HCT116 (cell line): ENCODE measurements around the gene GCNT1. TPM values are rescaled to one million over a fixed set of nuclear protein-coding genes. Genes with fewer than 3 reads are reported as not detected.

Experiments
- ATAC-seq: fragments of 200-7000 bp; cut with Tn5 transposase; 2 replicates; pipeline ENCODE4 v1.9.1; 2020; ENCODE audit warnings: mild to moderate bottlenecking, moderate library complexity
- BruUV-seq: library from RNA; stranded (reverse); fragments of 400-500 nt; replicated peaks from 2 replicates; lab custom pipeline; 2021; lab: Mats Ljungman, UMichigan
- CTCF ChIA-PET: fragments of 300-600 bp; sonication (Branson Sonifier 250); formaldehyde crosslinking; loops from one replicate; lab custom pipeline; 2021; ENCODE audit warnings: antibody characterized with exemption; lab: Charles Lee
- POLR2A ChIA-PET: fragments of 300-600, 350-600 bp; sonication (Branson Sonifier 250); formaldehyde crosslinking; loops from one replicate; lab custom pipeline; 2021; ENCODE audit warnings: antibody characterized with exemption; lab: Charles Lee
- RAD21 ChIA-PET, 2 experiments: fragments of 300-600 bp; sonication (Branson Sonifier 250); formaldehyde crosslinking; loops; one replicate each; lab custom pipeline; 2023; ENCODE audit warnings: low total read pairs in 2 of 2; ENCODE audit not compliant: uncharacterized antibody in 2 of 2, unreplicated experiment in 2 of 2, low non-redundant PET in 1 of 2; lab: Charles Lee
- DNase-seq: peaks from one replicate; pipeline ENCODE4 v3.0.0-alpha.2; 2010; ENCODE audit warnings: low read depth, low spot score
- H2AFZ ChIP-seq: fragments of 200-600 bp; shearing (Covaris generic), sonication (generic); 2 replicates; pipeline ENCODE4 v1.6.1; 2017; ENCODE audit warnings: low read depth, mixed run types, mixed read lengths, antibody characterized with exemption, low read length; ENCODE audit not compliant: poor library complexity, severe bottlenecking
- H3K27ac ChIP-seq: 2 replicates; pipeline ENCODE4 v1.5.1; 2012; ENCODE audit warnings: low read depth, low read length
- H3K27me3 ChIP-seq: fragments of 200-600 bp; sonication (generic); 2 replicates; pipeline ENCODE4 v1.6.1; 2016; ENCODE audit warnings: mixed run types, low read length, mixed read lengths; ENCODE audit not compliant: insufficient read depth
- H3K36me3 ChIP-seq, 2 experiments: fragments of 200-500 bp in 1 of 2; fragments of 200-600 bp in 1 of 2; sonication (Bioruptor generic) in 1 of 2; sonication (generic) in 1 of 2; 2 replicates each; pipeline versions ENCODE4 v1.5.1 to v1.6.1; 2014 to 2016; ENCODE audit warnings: low read length in 2 of 2, inconsistent platforms in 1 of 2, mixed read lengths in 1 of 2, mixed run types in 1 of 2; ENCODE audit not compliant: insufficient read depth in 2 of 2, control insufficient read depth in 1 of 2
- H3K4me1 ChIP-seq, 2 experiments: fragments of 200-600 bp in 1 of 2; sonication (generic) in 1 of 2; 2 replicates each; pipeline versions ENCODE4 v1.5.1 to v1.6.1; 2012 to 2017; ENCODE audit warnings: low read length in 2 of 2, inconsistent platforms in 1 of 2, mild to moderate bottlenecking in 1 of 2, mixed read lengths in 1 of 2, mixed run types in 1 of 2, moderate library complexity in 1 of 2; ENCODE audit not compliant: insufficient read depth in 2 of 2, control insufficient read depth in 1 of 2
- H3K4me2 ChIP-seq: fragments of 200-600 bp; sonication (generic); 2 replicates; pipeline ENCODE4 v1.6.1; 2017; ENCODE audit warnings: mixed run types, low read length, mixed read lengths
- H3K4me3 ChIP-seq, 2 experiments: fragments of 200-600 bp in 1 of 2; sonication (generic) in 1 of 2; replicated peaks in 1 of 2; 2 replicates each; pipeline ENCODE4 v1.5.1; 2011 to 2016; ENCODE audit warnings: low read length in 2 of 2, control low read depth in 1 of 2, low read depth in 1 of 2, mild to moderate bottlenecking in 1 of 2, mixed read lengths in 1 of 2, mixed run types in 1 of 2
- H3K79me2 ChIP-seq: fragments of 200-600 bp; sonication (generic); 2 replicates; pipeline ENCODE4 v1.6.1; 2017; ENCODE audit warnings: mild to moderate bottlenecking, mixed run types, low read length, moderate library complexity, mixed read lengths; ENCODE audit not compliant: insufficient read depth
- H3K9ac ChIP-seq: fragments of 200-600 bp; sonication (generic); 2 replicates; pipeline ENCODE4 v1.6.1; 2016; ENCODE audit warnings: low read length, mixed read lengths
- H3K9me2 ChIP-seq: fragments of 200-600 bp; sonication (generic), shearing (Covaris generic); 2 replicates; pipeline ENCODE4 v1.6.1; 2017; ENCODE audit warnings: mixed run types, mild to moderate bottlenecking, moderate library complexity; ENCODE audit not compliant: insufficient read depth
- H3K9me3 ChIP-seq, 2 experiments: fragments of 200-500 bp in 1 of 2; fragments of 200-600 bp in 1 of 2; sonication (Bioruptor generic) in 1 of 2; sonication (generic) in 1 of 2; 2 replicates each; pipeline ENCODE4 v1.6.1; 2014 to 2017; ENCODE audit warnings: low read length in 2 of 2, mixed read lengths in 2 of 2, inconsistent platforms in 1 of 2, low read depth in 1 of 2, mild to moderate bottlenecking in 1 of 2, mixed run types in 1 of 2, moderate library complexity in 1 of 2; ENCODE audit not compliant: control insufficient read depth in 1 of 2, insufficient read depth in 1 of 2
- H4K20me1 ChIP-seq: fragments of 200-600 bp; sonication (generic), shearing (Covaris generic); 2 replicates; pipeline ENCODE4 v1.6.1; 2017; ENCODE audit warnings: mixed run types, mild to moderate bottlenecking, moderate library complexity; ENCODE audit not compliant: insufficient read depth
- CBX3 ChIP-seq: IDR thresholded peaks from 2 replicates; pipeline ENCODE4 v1.6.1; 2012; ENCODE audit warnings: low read depth
- CEBPB ChIP-seq: IDR thresholded peaks from 2 replicates; pipeline ENCODE4 v1.6.1; 2012; ENCODE audit warnings: low read depth
- EGR1 ChIP-seq: IDR thresholded peaks from 2 replicates; pipeline ENCODE4 v1.6.1; 2012; ENCODE audit warnings: low read depth
- EZH2 ChIP-seq: fragments of 200-600 bp; sonication (generic); IDR thresholded peaks from 2 replicates; pipeline ENCODE4 v1.6.1; 2017; ENCODE audit warnings: antibody characterized with exemption, mixed run types
- EZH2phosphoT487 ChIP-seq: fragments of 200-600 bp; IDR thresholded peaks from 2 replicates; pipeline ENCODE4 v1.6.1; 2018; ENCODE audit warnings: antibody characterized with exemption, borderline replicate concordance
- FOSL1 ChIP-seq: IDR thresholded peaks from 2 replicates; pipeline ENCODE4 v1.6.1; 2012; ENCODE audit warnings: low read depth
- JUND ChIP-seq: IDR thresholded peaks from 2 replicates; pipeline ENCODE4 v1.6.1; 2012
- POLR2A ChIP-seq: IDR thresholded peaks from 2 replicates; pipeline ENCODE4 v1.7.0; 2011; ENCODE audit warnings: borderline replicate concordance; ENCODE audit not compliant: insufficient read depth, insufficient read length; ENCODE audit errors: extremely low read depth
- POLR2AphosphoS5 ChIP-seq: IDR thresholded peaks from 2 replicates; pipeline ENCODE4 v1.6.1; 2011; ENCODE audit warnings: mild to moderate bottlenecking, low read depth, low read length, moderate library complexity
- SP1 ChIP-seq: IDR thresholded peaks from 2 replicates; pipeline ENCODE4 v1.6.1; 2012; ENCODE audit warnings: low read depth
- SRF ChIP-seq: IDR thresholded peaks from 2 replicates; pipeline ENCODE4 v1.6.1; 2012; ENCODE audit warnings: low read depth
- TCF7L2 ChIP-seq: IDR thresholded peaks from 2 replicates; pipeline ENCODE4 v1.7.0; 2011; ENCODE audit warnings: borderline replicate concordance, inconsistent platforms; ENCODE audit not compliant: insufficient read depth, insufficient read length; ENCODE audit errors: extremely low read depth
- YY1 ChIP-seq: IDR thresholded peaks from 2 replicates; pipeline ENCODE4 v1.6.1; 2011; ENCODE audit warnings: low read length, low read depth, moderate library complexity, mild to moderate bottlenecking; ENCODE audit not compliant: insufficient replicate concordance; ENCODE audit errors: extremely low read depth
- ZFX ChIP-seq: fragments of 450-650 bp; IDR thresholded peaks from 2 replicates; pipeline ENCODE4 v1.6.1; 2017
- ZNF274 ChIP-seq: fragments of 200-500 bp; sonication (Bioruptor generic); IDR thresholded peaks from 2 replicates; pipeline ENCODE4 v1.6.1; 2014; ENCODE audit warnings: mild to moderate bottlenecking, low read depth, low read length, inconsistent platforms
- intact Hi-C: fragments of 100-400 bp; cut with micrococcal nuclease; formaldehyde crosslinking; loops from 2 replicates; pipeline ENCODE4 v1.10.0; 2022
- total RNA-seq: library from RNA; stranded (reverse); gene quantifications from one replicate; pipeline ENCODE4 v1.2.1, GENCODE V29; 2021; ENCODE audit not compliant: unreplicated experiment
- TF ChIP-seq, protein P1 (sequence below): IDR thresholded peaks from 2 replicates; pipeline ENCODE4 v1.6.1; 2012
- TF ChIP-seq, protein P2 (sequence below): IDR thresholded peaks from 2 replicates; pipeline ENCODE4 v1.6.1; 2011; ENCODE audit warnings: mild to moderate bottlenecking, low read length, moderate library complexity; ENCODE audit not compliant: insufficient replicate concordance; ENCODE audit errors: extremely low read depth
- TF ChIP-seq, protein P3 (sequence below): IDR thresholded peaks from 2 replicates; pipeline ENCODE4 v1.6.1; 2012; ENCODE audit warnings: low read depth
- TF ChIP-seq, protein P4 (sequence below): IDR thresholded peaks from 2 replicates; pipeline ENCODE4 v1.6.1; 2012
- TF ChIP-seq, protein P5 (sequence below), 3 experiments: fragments of 200-600 bp in 1 of 3; sonication (generic) in 1 of 3; IDR thresholded peaks in 2 of 3; conservative IDR thresholded peaks in 1 of 3; 2 replicates each; pipeline ENCODE4 v1.5.1; 2012 to 2017; ENCODE audit warnings: low read depth in 2 of 3, low read length in 2 of 3, antibody characterized with exemption in 1 of 3, borderline replicate concordance in 1 of 3, control low read depth in 1 of 3, mild to moderate bottlenecking in 1 of 3, mixed read lengths in 1 of 3, mixed run types in 1 of 3, moderate library complexity in 1 of 3; ENCODE audit not compliant: insufficient read depth in 1 of 3

GCNT1 gene
- total RNA-seq, 1 experiment from 2014 or later, result 5.8 TPM

DNA sequence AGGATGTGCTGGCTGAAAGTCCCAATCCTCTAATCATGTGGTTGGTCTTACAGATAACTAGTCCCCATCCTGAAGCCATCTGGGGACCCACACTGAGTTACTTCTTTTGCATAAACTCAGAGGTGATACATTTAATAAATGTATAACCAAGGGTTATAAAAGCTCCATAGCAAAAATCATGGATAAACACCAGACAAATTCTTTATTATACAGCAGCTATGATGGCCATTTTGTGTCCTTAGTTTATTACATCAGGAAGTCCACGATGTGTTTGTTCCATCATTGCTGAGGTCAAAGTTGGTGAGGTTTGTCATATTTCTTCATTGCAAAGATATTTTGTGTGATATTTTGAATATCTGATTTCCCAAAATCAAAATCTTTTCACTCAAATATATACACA is 80.2 kb downstream of the GCNT1 start:
- DNase-seq (no peak), ATAC-seq (no peak)
- Histone ChIP-seq H3K9me2 (no peaks in the 10 kb centered on the region), H3K9me3 (no peaks in the 10 kb centered on the region), H3K4me3 (no peak overlapping the region), H3K4me1 (peaks cover 4 to 11% of the 10 kb centered on the region in 2 experiments; a peak in 2 of 4 replicates), H3K9ac (no peak overlapping the region), H3K27me3 (no peaks in the 10 kb centered on the region), H2AFZ (no peak overlapping the region), H3K79me2 (no peaks in the 10 kb centered on the region), H4K20me1 (no peaks in the 10 kb centered on the region), H3K4me2 (no peak overlapping the region), H3K36me3 (no peaks in the 10 kb centered on the region), H3K27ac (no peak overlapping the region)
- ChIA-PET RAD21 (no interaction called here), POLR2A (no interaction called here), CTCF (no interaction called here)
- TF ChIP-seq EZH2phosphoT487 (no peak), POLR2AphosphoS5 (no peak), POLR2A (no peak), ZFX (no peak), FOSL1 (no peak), JUND (no peak), EGR1 (no peak), TCF7L2 (no peak), YY1 (no peak), CEBPB (no peak), SP1 (no peak), ZNF274 (no peak), EZH2 (no peak), SRF (no peak), CBX3 (no peak)
- TF ChIP-seq, protein P1, sequence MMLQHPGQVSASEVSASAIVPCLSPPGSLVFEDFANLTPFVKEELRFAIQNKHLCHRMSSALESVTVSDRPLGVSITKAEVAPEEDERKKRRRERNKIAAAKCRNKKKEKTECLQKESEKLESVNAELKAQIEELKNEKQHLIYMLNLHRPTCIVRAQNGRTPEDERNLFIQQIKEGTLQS, result no peak
- TF ChIP-seq, protein P2, sequence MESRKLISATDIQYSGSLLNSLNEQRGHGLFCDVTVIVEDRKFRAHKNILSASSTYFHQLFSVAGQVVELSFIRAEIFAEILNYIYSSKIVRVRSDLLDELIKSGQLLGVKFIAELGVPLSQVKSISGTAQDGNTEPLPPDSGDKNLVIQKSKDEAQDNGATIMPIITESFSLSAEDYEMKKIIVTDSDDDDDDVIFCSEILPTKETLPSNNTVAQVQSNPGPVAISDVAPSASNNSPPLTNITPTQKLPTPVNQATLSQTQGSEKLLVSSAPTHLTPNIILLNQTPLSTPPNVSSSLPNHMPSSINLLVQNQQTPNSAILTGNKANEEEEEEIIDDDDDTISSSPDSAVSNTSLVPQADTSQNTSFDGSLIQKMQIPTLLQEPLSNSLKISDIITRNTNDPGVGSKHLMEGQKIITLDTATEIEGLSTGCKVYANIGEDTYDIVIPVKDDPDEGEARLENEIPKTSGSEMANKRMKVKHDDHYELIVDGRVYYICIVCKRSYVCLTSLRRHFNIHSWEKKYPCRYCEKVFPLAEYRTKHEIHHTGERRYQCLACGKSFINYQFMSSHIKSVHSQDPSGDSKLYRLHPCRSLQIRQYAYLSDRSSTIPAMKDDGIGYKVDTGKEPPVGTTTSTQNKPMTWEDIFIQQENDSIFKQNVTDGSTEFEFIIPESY, result no peak
- TF ChIP-seq, protein P3, sequence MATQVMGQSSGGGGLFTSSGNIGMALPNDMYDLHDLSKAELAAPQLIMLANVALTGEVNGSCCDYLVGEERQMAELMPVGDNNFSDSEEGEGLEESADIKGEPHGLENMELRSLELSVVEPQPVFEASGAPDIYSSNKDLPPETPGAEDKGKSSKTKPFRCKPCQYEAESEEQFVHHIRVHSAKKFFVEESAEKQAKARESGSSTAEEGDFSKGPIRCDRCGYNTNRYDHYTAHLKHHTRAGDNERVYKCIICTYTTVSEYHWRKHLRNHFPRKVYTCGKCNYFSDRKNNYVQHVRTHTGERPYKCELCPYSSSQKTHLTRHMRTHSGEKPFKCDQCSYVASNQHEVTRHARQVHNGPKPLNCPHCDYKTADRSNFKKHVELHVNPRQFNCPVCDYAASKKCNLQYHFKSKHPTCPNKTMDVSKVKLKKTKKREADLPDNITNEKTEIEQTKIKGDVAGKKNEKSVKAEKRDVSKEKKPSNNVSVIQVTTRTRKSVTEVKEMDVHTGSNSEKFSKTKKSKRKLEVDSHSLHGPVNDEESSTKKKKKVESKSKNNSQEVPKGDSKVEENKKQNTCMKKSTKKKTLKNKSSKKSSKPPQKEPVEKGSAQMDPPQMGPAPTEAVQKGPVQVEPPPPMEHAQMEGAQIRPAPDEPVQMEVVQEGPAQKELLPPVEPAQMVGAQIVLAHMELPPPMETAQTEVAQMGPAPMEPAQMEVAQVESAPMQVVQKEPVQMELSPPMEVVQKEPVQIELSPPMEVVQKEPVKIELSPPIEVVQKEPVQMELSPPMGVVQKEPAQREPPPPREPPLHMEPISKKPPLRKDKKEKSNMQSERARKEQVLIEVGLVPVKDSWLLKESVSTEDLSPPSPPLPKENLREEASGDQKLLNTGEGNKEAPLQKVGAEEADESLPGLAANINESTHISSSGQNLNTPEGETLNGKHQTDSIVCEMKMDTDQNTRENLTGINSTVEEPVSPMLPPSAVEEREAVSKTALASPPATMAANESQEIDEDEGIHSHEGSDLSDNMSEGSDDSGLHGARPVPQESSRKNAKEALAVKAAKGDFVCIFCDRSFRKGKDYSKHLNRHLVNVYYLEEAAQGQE, result no peak
- TF ChIP-seq, protein P4, sequence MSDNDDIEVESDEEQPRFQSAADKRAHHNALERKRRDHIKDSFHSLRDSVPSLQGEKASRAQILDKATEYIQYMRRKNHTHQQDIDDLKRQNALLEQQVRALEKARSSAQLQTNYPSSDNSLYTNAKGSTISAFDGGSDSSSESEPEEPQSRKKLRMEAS, result no peak
- TF ChIP-seq, protein P5, sequence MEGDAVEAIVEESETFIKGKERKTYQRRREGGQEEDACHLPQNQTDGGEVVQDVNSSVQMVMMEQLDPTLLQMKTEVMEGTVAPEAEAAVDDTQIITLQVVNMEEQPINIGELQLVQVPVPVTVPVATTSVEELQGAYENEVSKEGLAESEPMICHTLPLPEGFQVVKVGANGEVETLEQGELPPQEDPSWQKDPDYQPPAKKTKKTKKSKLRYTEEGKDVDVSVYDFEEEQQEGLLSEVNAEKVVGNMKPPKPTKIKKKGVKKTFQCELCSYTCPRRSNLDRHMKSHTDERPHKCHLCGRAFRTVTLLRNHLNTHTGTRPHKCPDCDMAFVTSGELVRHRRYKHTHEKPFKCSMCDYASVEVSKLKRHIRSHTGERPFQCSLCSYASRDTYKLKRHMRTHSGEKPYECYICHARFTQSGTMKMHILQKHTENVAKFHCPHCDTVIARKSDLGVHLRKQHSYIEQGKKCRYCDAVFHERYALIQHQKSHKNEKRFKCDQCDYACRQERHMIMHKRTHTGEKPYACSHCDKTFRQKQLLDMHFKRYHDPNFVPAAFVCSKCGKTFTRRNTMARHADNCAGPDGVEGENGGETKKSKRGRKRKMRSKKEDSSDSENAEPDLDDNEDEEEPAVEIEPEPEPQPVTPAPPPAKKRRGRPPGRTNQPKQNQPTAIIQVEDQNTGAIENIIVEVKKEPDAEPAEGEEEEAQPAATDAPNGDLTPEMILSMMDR (IDR thresholded peaks at IDR 0.05 in 2 of 3, conservative IDR thresholded peaks at IDR 0.05 in 1 of 3; ENCODE audit: borderline replicate concordance in 1 of 3, insufficient read depth in 1 of 3, low read depth in 2 of 3, low read length in 2 of 3), result no peak
- intact Hi-C loops, result no loop called here
- no TSS peak for BruUV-seq
